COLO668 (cell line): Measurements from ENCODE around the gene CDC42BPB.
"Not testable (repeated sequence)": the region's sequence is repeated elsewhere in the genome, so short reads cannot be mapped to it uniquely, and the experiment has no call there.

Experiments
- DNase-seq: peaks from one replicate; lab custom pipeline; 2025; ENCODE audit not compliant: unreplicated experiment; lab: John Stamatoyannopoulos, UW

Gene CDC42BPB

GRCh38 chr14:102905116-102906108 is 151.9 kb downstream of the CDC42BPB start:
- no peak for DNase-seq

DNA sequence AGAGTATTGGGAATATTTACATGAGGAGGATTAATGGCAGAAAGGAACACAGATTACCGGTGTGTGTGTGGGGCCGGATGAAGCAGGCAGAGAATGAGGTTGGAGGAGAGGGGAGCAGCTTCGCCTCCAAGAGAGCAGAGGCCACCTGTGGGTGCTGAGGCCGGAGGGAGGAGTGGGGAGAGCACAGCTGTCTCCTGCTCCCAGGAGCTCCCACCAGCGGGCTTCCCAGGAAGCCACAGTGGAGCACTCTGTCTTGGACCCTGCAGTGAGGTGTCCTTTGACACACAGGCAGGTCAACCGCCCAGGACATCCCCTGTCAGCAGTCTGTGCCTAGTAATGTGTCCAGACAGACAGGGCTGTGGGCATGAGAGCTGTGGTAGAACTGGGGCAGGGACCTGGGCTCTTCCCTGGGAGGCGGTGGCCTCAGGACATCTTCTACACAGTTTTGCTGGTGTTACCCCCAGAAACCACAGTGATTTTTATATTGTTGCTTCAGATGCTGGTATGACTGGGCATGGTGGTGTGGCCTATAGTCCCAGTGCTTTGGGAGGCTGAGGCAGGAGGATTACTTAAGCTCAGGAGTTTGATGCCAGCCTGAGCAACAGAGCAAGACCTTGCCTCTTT is 153.3 kb downstream of the CDC42BPB start:
- no peak for DNase-seq

DNA sequence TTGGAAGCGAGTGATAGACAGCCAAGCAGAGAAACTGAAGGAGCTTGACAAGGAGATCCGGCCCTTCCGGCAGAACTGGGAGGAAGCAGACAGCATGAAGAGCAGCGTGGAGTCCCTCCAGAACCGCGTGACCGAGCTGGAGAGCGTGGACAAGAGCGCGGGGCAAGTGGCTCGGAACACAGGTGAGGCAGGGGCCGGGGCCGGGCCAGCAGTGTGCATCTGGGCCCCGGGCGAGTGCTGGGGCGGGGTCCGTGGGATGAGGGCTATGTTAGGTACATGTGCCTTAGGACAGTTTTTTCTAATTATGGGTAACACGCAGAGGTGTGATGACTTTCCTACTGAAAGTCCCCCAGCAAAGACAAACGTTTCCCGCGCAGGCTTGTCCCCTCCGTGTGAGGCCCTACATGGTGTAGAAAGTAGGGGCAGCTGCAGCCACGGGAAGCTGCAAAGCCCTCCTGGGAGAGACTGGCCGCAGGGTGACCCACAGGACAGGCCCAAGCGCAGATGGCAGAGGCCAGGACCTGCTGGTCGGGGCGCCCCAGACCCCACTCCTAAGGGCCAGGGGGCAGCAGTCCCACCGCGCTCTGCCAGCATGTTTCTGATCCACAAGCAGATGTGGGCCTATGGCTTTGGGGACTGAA is 154.0 kb downstream of the CDC42BPB start:
- DNase-seq: no peak

GRCh38 chr14:102902523-102903247 is 154.7 kb downstream of the CDC42BPB start:
- no peak for DNase-seq

DNA sequence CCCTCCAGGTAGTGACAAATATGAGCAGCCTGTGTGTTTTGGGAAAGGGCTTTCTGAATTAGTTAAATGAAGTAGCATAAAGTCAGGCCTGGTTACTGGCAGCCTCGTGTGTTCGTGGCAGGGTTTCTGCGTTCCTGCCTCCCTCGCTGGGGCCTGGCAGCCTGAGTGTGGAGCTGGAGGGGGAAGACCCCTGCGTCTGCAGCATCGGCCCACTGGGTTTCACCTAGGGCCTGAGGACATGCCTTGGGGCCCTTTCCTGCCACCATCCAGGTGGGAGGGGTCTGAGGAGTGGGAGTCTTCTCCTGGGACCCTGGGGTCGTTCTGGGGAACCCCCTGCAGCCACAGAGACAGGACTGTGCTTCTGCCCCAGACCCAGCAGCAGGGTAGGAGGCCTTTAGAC is 155.3 kb downstream of the CDC42BPB start:
- no peak for DNase-seq

DNA sequence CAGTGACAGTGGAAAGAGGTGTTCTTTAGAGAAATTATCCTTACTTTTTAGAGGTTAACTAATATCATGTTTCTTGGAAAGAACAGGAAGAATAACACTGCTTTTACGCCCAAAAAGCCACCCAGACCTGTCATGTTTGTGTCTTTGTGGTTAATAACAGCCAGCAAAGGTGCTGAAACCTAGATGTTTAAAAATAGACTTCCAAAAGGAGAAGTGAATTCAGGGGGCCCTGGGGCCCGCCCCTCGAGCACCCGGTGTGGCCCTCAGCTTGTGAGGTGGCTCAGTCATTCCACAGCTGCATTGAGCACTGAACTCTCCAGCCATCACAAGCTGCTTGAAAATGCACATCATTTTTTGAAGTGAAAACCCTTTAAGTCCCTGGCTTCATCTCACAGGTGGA is 155.7 kb downstream of the CDC42BPB start:
- no peak for DNase-seq

DNA sequence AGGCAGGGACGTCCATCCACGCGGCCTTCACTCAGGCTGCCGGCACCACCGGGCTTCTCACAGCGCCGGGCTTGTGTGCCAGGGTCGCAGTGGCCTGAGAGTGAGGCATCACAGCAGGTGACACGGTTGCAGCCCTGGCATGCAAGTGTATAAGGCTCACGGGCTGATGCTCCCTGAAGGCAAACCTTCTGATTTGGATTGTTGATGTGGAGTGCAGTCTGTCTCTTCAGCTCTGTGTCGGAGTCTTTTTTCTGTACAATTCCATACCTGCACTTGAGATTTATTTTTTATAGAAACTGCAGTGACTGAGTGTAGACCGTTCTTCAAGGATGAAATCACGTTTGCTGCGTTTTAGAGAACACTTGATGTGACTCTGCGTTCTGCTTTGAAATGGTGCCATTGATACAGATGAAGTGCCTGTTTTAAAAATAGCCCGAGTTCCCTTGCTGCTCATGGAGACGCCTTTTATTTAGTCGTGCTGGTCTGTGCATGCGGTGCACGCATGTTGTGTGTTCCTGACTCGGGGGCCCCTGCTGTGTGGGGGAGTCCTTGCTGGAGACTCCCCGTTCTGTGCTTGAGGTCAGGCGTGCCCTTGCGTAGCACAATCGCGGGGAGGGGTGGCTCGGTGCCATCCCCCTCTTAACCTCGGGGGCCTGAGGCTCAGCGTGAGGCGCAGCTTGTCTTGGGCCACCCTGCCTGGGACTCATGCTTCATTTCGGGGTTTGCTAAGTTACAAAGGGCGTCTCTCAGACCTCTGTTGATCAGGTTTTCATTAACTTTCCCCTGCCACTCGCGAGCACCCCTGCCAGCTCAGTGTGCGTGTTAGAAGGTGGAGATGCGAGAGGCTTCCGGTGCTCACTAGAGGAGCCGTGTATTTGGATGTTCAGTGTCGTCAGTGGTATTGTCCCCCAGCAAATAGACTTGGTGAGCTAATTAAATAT is 156.4 kb downstream of the CDC42BPB start:
- no peak for DNase-seq

- no peak for DNase-seq
Observed at GRCh38 chr14:102899516-102899900, 157.8 kb downstream of the CDC42BPB start.

DNA sequence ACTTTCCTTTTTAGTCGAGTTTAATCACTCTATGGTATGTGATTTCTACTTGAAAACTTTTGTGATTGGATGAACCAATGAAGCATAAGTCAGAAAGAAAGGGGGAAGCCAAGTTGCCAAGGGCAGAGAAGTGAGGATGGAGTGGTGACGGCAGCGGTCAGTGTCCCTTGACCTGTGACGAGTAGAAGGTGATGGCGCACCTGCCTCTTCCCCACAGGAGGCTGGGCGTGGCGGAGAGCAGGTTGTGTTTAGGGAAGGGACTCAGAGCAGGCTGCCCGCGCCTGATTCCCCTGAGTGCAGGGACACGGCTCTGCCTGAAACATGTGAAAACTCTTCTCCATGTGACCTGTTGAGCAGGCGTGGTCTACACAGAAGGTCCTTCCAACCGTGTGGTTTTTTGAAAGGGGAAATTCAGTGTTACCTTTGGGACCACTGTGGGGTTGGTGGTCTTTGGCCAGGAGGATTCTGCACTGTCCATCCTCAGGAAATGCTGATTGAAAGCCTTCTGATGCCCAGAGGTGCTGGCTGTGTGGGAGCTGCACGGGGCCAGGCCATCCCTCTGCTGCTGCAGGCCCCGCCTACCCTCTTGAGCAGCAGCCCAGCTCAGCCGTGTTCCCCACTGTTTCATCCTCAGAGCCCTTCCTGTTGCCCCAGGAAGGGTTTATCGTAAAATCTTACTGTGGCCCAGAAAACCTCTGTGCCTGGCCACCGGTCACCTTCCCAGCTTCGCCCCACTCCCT is 158.4 kb downstream of the CDC42BPB start:
- DNase-seq: no peak

DNA sequence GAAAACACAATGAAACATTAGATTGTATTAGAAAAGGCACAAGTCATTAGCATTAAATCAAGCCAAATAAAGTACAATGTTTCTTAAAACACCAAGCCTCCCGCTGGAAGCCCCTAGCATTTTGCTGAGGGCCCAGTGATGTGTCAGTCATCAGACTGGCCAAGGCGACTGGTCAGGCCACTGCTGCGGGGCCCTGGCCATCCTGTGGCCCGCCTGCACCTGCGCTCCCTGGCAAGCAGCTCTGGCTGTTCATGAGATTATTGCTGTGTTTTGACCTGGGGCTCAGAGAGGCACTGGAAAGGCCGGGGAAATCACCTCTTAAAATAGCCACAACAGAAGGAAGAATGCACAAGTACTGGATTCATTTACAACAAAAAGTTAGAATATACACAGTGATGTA is 159.1 kb downstream of the CDC42BPB start:
- DNase-seq: no peak

DNA sequence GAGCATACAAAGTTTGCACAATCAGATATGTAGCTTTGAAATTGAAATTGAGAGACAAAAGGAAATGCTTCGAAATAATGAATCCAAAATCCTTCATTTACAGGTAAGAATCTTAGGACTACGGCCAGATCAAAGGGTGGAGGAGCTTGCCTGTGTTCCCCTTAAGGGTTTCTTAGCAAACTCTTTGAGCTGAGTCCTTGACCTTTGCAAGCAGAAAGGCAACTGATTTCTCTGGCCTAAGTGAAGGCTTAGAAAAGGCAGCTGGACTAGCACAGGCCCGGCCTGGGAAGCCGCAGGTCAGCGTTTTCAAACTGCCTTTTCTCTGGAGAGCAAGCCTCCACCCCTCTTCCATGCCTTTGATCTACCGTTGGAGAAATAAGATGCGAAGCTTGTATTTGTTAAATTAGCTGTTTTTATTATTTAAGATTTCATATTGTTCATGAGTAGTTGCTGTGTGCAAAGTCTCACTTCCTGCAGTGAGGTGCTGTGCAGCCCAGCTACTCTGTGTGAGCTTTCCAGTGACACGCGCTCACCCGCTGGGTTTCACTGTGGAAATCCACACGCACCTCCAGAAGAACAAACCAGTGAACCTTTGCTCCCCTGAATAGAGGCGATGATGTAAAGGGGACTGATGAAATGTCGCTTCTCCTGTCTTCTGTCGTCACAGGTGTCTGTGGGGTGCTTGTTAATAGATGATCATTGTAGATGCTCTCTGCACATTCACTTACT is 159.9 kb downstream of the CDC42BPB start:
- DNase-seq: no peak

- DNase-seq: not testable (repeated sequence)
Observed at GRCh38 chr14:102896735-102897134, 160.6 kb downstream of the CDC42BPB start.

DNA sequence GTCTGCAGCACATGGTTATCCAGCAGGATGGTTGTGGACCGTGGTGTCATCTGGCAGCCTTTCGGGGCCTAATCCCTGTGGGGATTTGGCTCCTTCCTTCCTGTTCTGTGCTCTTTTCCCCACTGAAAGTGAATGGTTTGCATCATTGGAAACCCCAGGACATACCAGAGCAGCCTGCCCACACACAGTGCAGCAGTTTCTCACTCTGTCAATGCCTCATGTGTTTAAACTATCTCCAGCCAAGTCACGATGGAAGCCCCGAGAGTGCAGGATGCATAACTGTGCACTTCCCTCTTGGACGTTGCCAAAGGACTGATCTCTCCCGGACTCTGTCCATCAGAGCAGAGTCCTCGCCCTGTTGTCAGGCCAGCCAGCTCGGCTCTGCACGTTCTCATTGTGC is 163.9 kb downstream of the CDC42BPB start:
- DNase-seq: no peak

GRCh38 chr14:102892651-102893050 is 164.7 kb downstream of the CDC42BPB start:
- DNase-seq: no peak

DNA sequence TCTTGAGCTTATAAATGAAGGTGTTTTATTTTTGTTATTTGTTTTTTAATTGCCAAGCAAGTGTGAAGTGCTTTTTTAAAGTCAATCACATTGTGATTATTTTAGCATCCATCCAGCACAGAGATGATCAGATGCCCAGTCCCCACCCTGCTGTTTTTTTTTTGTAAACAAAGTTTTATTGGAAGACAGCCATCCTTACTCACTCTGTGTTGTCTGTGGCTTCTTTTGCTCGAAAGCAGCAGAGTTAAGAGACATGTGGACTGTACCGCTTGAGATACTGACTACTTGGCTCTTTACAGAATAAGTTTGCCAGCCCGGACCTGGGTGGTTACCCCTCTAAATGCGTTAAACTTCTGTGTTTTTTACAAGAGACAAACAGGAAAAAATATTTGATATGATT is 165.8 kb downstream of the CDC42BPB start:
- DNase-seq: no peak

DNA sequence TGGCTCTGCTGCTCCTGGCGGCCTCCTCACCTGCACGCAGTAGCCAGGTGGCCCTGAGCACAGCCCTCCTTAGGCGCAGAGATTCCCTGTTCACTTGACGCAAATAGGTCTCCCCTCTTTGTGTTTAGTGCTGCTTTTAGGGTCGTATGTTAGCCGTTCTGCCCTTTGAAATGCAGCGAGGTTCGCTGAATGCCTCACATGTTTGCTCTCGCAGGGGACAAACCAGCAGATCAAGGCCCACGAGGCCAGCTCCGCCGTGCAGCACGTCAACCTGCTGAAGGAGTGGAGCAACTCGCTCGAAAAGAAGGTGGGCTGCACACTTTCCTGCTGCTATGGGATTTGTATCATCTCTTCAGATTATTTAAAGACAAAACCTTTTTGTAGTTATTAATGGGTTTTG is 166.2 kb downstream of the CDC42BPB start:
- no peak for DNase-seq

DNA sequence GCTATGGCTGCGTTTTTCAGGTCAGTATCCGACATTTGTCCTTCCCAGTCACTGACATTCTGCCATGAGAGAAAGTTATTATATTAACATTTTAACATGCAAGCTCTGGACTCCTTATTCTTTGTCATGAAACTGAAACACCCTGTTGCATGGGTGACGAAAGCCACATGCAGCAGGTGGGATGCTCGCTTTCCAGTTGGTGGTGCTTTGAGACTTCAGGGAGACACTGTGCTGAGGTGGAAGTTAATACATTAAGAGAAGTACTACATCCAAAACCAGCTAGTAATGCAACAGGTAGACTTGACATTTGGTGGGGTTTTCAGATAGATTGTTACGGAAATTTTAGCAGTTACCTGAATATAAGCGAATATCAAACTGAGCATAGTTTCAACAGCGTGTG is 167.7 kb downstream of the CDC42BPB start:
- no peak for DNase-seq

- DNase-seq: no peak
Observed at GRCh38 chr14:102888748-102889147, 168.6 kb downstream of the CDC42BPB start.
